ENCODE measurements around the gene RADX. TPM values are rescaled to one million over a fixed set of nuclear protein-coding genes. Genes with fewer than 3 reads are reported as not detected.
A peak's percentile ranks its signal among the peaks of the same experiment; 100 is the strongest.
"Not testable (repeated sequence)": the region's sequence is repeated elsewhere in the genome, so short reads cannot be mapped to it uniquely, and the experiment has no call there.

RADX gene
- total RNA-seq, 1 donor: 7.5 TPM

GRCh38 chrX:106621836-106622235, 10.1 kb downstream of the RADX start:
- no peak overlapping the region for H3K4me3 ChIP-seq (ENCODE audit: low read depth, low read length)
- no peak for TF ChIP-seq CTCF (IDR thresholded peaks at IDR 0.05; ENCODE audit: insufficient read depth, low read length)
- DNase-seq (ENCODE audit: low read depth): no peak

GRCh38 chrX:106626789-106627188, 15.0 kb downstream of the RADX start:
- no peak for DNase-seq (ENCODE audit: low read depth)
- TF ChIP-seq CTCF (IDR thresholded peaks at IDR 0.05; ENCODE audit: insufficient read depth, low read length): no peak

GRCh38 chrX:106631615-106632014, 19.8 kb downstream of the RADX start:
- no peak for TF ChIP-seq CTCF (IDR thresholded peaks at IDR 0.05; ENCODE audit: insufficient read depth, low read length)
- H3K4me3 ChIP-seq (ENCODE audit: low read depth, low read length): no peak overlapping the region
- DNase-seq (ENCODE audit: low read depth): no peak

More at GRCh38 chrX:106626789-106627188, 15.0 kb downstream of the RADX start:
- H3K4me3 ChIP-seq (ENCODE audit: low read depth, low read length): no peak overlapping the region

- TF ChIP-seq CTCF (IDR thresholded peaks at IDR 0.05; ENCODE audit: insufficient read depth, low read length): no peak
- H3K4me3 ChIP-seq (ENCODE audit: low read depth, low read length): no peak overlapping the region
- DNase-seq (ENCODE audit: low read depth): no peak
These were observed 38.0 kb downstream of the RADX start for GRCh38 chrX:106649523-106650428.

GRCh38 chrX:106653625-106654024, 41.8 kb downstream of the RADX start:
- H3K4me3 ChIP-seq (ENCODE audit: low read depth, low read length); DNase-seq (ENCODE audit: low read depth): not testable (repeated sequence)

- no peak overlapping the region for H3K4me3 ChIP-seq (ENCODE audit: low read depth, low read length)
- peak; percentile 27 for DNase-seq (ENCODE audit: low read depth)
- no peak for TF ChIP-seq CTCF (IDR thresholded peaks at IDR 0.05; ENCODE audit: insufficient read depth, low read length)
These were observed 58.9 kb downstream of the RADX start for GRCh38 chrX:106670631-106671030.

- no peak overlapping the region for H3K4me3 ChIP-seq (ENCODE audit: low read depth, low read length)
- TF ChIP-seq CTCF (IDR thresholded peaks at IDR 0.05; ENCODE audit: insufficient read depth, low read length): no peak
- no peak for DNase-seq (ENCODE audit: low read depth)
These were observed 60.7 kb downstream of the RADX start for GRCh38 chrX:106672527-106672926.

All from fibroblast of the aortic adventitia (primary cell).